GM12801 (cell line): ENCODE results near the gene FTH1.

Experiments used
- TF ChIP-seq, protein P1 (sequence below): IDR thresholded peaks from one replicate; pipeline ENCODE4 v1.5.1; 2011; ENCODE audit warnings: control low read depth; ENCODE audit not compliant: insufficient read length; ENCODE audit errors: extremely low read depth

Gene FTH1

DNA sequence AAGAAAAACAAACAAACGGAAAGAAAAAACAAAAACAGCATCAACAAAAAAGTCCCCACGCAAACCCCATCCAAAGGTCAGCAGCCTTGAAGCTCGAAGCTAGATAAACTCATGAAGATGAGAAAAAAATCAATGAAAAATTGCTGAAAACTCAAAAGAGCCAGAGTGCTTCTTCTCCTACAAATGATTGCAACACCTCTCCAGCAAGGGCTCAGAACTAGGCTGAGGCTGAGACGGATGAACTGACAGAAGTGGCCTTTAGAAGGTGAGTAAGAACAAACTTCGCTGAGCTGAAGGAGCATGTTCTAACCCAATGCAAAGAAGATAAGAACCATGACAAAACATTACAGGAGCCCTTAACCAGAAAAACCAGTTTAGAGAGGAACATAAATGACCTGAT, 18.4 kb upstream of the FTH1 start:
- TF ChIP-seq, protein P1, sequence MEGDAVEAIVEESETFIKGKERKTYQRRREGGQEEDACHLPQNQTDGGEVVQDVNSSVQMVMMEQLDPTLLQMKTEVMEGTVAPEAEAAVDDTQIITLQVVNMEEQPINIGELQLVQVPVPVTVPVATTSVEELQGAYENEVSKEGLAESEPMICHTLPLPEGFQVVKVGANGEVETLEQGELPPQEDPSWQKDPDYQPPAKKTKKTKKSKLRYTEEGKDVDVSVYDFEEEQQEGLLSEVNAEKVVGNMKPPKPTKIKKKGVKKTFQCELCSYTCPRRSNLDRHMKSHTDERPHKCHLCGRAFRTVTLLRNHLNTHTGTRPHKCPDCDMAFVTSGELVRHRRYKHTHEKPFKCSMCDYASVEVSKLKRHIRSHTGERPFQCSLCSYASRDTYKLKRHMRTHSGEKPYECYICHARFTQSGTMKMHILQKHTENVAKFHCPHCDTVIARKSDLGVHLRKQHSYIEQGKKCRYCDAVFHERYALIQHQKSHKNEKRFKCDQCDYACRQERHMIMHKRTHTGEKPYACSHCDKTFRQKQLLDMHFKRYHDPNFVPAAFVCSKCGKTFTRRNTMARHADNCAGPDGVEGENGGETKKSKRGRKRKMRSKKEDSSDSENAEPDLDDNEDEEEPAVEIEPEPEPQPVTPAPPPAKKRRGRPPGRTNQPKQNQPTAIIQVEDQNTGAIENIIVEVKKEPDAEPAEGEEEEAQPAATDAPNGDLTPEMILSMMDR, result no peak

DNA sequence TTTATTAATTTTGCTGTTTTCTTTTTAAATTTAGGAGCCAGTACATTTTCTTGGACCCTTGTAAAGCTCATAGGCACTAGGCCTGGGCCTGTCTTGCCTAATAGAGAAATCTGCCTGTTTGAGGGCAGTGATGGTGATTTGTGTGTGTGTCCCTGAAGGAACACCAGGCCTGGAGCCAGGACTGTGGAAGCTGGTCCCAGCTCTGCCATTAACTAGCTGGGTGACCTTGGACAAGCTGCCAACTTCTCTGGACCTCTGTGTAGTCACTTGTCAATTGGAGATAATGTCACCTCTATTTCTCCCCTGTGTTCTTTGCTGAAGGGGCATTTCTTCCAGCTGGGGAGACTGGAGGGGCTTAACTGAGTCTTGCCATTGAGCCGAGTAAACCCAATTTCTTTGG, 16.0 kb upstream of the FTH1 start:
- TF ChIP-seq, protein P1, result no peak

DNA sequence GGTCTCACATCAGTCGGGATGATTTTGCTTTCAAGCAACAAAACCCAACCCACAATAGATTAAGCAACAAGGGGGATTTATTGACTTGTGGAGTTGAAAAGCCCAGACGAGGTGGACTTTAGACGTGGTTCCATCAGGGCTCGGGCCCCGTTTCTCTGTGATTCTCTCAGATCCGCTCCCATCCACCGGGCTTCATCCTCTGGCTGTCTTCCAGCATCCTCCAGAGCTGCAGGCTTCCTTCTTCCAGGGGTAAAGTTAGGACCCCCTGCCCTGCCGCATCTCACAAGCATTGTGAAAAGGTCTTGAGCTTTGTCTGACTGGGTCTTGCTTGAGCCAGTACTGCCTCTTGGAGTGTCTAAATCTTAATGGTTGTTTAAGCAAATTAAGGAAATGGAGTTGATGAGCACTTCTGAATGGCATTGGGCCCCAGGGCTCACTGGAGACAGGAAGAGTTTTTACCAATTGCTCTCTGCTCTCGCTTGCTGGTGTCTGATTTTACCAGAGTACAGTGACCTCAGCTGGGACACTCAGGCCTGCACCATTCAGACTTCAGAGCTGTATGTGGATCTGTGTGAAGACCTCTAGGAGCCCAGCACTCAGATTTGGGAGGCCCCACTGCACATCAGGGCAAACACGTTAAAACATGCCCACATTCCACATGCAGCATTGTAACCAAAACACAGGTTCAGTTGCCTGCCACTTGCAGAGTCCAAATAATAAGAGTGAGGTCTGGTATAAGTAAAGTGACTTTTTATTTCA, 13.5 kb upstream of the FTH1 start:
- TF ChIP-seq, protein P1, result no peak

DNA sequence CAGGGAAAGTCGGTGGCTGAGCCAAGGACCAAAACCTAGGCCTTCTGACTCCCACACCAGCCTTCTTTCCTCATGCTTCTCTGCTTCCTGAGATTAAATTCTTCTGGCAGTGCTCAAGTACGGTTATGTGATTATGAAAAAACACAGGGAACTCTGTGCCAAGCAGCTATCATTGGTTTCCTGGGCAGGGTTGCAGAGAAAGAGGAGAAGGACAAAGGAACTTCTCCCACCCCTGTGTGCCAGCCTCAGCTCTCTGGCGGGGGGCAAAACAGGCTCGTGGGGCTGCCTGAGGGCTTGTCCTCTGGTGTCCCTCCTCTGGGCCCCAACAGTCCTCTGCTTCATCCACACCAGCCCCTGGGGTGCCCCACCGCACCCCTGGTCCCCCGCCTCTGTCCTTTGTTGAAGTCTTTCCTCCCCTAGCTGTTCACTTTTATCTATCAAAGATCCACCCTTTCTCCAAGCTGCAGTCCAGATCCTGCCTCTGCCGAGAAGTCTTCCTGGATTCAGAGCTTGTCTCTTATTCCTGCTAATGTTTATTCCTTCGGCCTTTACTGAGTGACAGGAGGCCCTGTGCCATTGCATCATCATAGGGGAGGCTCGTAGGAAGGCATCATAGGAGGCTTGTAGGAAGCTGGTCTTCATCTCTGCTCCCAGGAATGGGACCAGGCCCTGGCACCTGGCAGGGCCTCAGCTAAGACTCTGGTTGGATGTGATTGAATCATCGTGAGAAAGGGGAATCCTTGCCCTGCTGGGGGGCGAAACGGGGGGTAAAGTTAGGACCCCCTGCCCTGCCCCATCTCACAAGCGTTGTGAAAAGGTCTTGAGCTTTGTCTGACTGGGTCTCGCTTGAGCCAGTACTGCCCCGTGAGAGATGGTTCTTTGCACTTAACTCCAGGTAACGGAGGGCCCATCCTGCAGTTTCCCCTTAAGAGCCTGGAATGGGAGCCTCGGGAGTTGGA, 11.5 kb upstream of the FTH1 start:
- TF ChIP-seq, protein P1, result no peak

DNA sequence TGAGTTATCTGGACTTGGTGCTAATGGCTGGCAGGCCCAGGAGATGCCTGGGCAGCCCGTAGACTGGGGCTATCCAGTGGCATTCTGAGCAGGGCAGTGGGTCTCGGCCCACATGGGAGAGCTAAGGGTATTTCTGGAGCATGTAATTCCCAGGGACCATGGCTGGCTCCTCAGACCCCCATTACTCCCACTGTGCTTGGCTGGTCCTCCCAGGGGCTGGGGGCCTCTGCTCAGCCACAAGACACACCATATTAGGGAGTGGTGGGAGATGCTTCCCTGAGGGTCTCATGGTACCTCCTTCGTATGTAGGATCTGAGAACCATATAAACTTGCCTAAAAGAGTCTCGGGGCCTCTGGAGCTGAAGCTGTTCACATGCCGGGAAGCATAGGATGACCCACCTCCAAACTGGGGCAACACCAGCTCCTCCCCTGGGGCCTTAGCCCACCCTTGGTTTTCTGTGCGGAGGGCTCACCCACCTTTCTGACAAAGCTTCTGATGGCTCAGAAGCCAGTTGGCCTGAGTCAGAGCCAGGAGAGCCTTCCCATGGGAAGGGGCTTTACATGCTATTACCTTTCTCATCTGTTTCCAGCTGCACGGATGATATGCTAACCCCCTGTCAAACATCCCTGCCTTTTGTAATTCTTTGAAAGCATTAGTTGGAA, 9.5 kb upstream of the FTH1 start:
- TF ChIP-seq, protein P1, result no peak

DNA sequence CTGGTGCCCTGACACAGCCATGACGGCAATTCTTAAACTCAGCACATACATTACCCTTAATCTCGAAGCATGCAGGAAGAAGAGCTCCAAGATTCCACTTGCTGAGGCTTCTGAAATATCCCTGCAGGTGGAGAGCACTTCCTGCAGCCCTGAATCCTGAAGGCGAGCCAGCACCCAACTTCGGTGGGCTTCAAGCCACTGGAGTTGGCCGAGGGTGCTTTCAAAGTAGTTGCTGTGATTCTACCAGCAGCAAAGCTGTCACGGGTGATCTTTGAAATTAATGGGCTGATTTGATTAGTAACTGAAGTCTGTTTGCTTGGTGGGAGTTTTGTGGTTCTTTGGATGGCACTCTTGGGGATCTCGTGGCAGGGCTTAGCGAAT, 9.0 kb upstream of the FTH1 start:
- TF ChIP-seq, protein P1, result no peak
